ENCODE measurements around the gene ZCCHC24.
"Not testable (repeated sequence)": the region's sequence is repeated elsewhere in the genome, so short reads cannot be mapped to it uniquely, and the experiment has no call there.

Gene ZCCHC24

GRCh38 chr10:79346012-79346340 is 99.4 kb downstream of the ZCCHC24 start:
- DNase-seq (ENCODE audit: low spot score): no peak

- no peak for DNase-seq (ENCODE audit: low spot score)
Observed at GRCh38 chr10:79345241-79346011, 100.0 kb downstream of the ZCCHC24 start.

- no peak for DNase-seq (ENCODE audit: low spot score)
Observed at GRCh38 chr10:79344502-79345195, 100.8 kb downstream of the ZCCHC24 start.

- peak; percentile 38 for DNase-seq (ENCODE audit: low spot score)
Observed at GRCh38 chr10:79342811-79343561, 102.4 kb downstream of the ZCCHC24 start.

GRCh38 chr10:79342295-79342761 is 103.1 kb downstream of the ZCCHC24 start:
- DNase-seq (ENCODE audit: low spot score): no peak

- DNase-seq (ENCODE audit: low spot score): no peak
Observed at GRCh38 chr10:79340646-79341244, 104.7 kb downstream of the ZCCHC24 start.

- DNase-seq (ENCODE audit: low spot score): no peak
Observed at GRCh38 chr10:79339266-79339665, 106.2 kb downstream of the ZCCHC24 start.

- not testable (repeated sequence) for DNase-seq (ENCODE audit: low spot score)
Observed at GRCh38 chr10:79337783-79338469, 107.5 kb downstream of the ZCCHC24 start.

- no peak for DNase-seq (ENCODE audit: low spot score)
Observed at GRCh38 chr10:79336739-79337138, 108.7 kb downstream of the ZCCHC24 start.

- DNase-seq (ENCODE audit: low spot score): no peak
Observed at GRCh38 chr10:79336276-79336675, 109.1 kb downstream of the ZCCHC24 start.

GRCh38 chr10:79335470-79336235 is 109.8 kb downstream of the ZCCHC24 start:
- no peak for DNase-seq (ENCODE audit: low spot score)

- no peak for DNase-seq (ENCODE audit: low spot score)
Observed at GRCh38 chr10:79335094-79335469, 110.3 kb downstream of the ZCCHC24 start.

- no peak for DNase-seq (ENCODE audit: low spot score)
Observed at GRCh38 chr10:79334573-79334972, 110.9 kb downstream of the ZCCHC24 start.

GRCh38 chr10:79333513-79333912 is 111.9 kb downstream of the ZCCHC24 start:
- DNase-seq (ENCODE audit: low spot score): no peak

- not testable (repeated sequence) for DNase-seq (ENCODE audit: low spot score)
Observed at GRCh38 chr10:79332610-79333315, 112.7 kb downstream of the ZCCHC24 start.

Measured in SW480 (cell line).